ENCODE results near the gene EIPR1.

Gene EIPR1

DNA sequence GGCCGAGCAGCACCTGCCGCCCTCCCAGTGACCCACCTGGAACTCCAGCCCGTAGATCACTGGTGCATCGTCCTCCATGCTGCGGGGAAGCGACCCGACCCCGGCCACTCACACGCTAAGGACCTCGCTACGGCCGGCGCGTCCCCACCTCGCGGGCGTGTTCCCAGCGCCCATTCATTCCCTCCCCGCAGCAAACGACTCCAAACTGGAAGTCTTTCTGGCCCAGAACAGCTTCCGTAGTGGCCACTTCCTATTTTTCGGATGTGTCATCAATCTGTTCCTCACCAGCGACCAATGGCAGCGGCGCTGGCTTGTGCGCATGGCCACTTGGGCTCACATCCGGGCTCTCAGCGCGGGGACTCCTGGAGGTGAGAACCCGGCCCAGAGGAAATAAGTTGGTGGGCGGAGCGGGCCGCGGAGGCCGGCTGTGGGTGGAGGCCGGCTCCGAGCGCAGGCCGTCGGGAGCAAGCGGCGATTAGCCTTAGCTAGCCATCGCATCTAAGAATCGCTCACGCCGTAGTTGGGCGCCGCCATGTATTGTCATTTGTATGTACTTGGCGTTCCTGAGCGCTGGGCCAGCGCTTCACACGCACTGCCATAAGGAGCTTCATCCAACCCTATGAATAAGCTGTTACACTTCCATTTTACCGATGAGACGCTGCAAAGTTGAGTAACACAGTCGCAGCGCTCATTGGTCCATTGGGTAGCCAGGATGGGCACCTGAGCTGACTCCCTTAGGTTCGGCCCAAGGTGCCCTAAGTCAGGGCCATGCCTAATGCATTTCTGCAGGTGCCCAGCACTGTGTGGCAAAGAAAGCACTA lies at the start of gene EIPR1:
EIPR1 (minus strand) TSS at position 207 of the 821 bp plus-strand sequence; CDS start at position 78, 129 bp downstream.
- DNase-seq (ENCODE audit: low spot score) = peak; percentile 99

DNA sequence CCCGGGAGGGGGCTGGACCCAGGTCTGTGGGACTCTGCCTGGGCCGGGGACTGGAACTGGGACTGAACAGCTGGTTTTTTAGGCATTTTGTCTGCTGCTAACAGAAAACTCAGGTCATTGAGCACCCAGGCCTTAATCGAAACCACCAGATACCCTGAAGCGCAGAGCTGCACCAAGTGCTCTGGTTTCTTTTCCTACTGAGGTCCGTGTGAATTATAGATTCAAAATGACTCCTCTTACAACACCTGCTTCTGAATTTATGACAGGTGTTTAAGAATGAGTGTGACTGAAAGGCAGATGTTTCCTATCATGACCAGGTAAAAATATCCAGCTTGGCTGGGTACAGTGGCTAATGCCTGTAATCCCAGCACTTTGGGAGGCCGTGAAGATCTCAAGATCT lies 49.7 kb upstream of the EIPR1 start:
- DNase-seq (ENCODE audit: low spot score) = no peak
- TF ChIP-seq, protein P1, sequence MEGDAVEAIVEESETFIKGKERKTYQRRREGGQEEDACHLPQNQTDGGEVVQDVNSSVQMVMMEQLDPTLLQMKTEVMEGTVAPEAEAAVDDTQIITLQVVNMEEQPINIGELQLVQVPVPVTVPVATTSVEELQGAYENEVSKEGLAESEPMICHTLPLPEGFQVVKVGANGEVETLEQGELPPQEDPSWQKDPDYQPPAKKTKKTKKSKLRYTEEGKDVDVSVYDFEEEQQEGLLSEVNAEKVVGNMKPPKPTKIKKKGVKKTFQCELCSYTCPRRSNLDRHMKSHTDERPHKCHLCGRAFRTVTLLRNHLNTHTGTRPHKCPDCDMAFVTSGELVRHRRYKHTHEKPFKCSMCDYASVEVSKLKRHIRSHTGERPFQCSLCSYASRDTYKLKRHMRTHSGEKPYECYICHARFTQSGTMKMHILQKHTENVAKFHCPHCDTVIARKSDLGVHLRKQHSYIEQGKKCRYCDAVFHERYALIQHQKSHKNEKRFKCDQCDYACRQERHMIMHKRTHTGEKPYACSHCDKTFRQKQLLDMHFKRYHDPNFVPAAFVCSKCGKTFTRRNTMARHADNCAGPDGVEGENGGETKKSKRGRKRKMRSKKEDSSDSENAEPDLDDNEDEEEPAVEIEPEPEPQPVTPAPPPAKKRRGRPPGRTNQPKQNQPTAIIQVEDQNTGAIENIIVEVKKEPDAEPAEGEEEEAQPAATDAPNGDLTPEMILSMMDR (IDR thresholded peaks at IDR 0.05) = no peak
- Histone ChIP-seq H3K27ac (no peak overlapping the region), H3K4me3 (no peak overlapping the region)

More for the DNA sequence above, at the start of gene EIPR1:
- Histone ChIP-seq H3K27ac (peak within 1 kb of the TSS; percentile 84 to 92), H3K4me3 (peak within 1 kb of the TSS; percentile 77)
- TF ChIP-seq, protein P1 (IDR thresholded peaks at IDR 0.05) = no peak

DNA sequence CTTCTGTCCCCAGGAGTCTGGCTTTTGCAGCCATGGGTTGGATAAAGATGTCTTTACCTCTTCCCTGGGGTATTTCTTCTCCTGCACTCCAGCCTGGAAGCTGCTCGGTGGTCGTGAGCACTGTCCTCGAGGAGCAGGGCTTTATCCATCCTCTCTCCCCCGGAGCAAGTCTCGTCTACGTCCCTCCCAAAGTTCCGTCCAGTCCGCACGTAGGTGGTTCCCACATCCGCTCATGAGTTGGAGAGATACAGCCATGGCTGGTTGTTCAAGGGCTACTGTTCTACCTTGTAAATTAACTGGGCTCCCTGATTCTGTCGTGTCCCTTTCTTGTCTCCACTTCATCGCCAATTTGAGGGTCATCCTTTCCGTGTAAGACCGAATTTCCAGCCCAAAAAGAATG lies 49.0 kb upstream of the EIPR1 start:
- DNase-seq (ENCODE audit: low spot score) = no peak
- Histone ChIP-seq H3K27ac (no peak overlapping the region), H3K4me3 (no peak overlapping the region)
- TF ChIP-seq, protein P1 (IDR thresholded peaks at IDR 0.05) = no peak

DNA sequence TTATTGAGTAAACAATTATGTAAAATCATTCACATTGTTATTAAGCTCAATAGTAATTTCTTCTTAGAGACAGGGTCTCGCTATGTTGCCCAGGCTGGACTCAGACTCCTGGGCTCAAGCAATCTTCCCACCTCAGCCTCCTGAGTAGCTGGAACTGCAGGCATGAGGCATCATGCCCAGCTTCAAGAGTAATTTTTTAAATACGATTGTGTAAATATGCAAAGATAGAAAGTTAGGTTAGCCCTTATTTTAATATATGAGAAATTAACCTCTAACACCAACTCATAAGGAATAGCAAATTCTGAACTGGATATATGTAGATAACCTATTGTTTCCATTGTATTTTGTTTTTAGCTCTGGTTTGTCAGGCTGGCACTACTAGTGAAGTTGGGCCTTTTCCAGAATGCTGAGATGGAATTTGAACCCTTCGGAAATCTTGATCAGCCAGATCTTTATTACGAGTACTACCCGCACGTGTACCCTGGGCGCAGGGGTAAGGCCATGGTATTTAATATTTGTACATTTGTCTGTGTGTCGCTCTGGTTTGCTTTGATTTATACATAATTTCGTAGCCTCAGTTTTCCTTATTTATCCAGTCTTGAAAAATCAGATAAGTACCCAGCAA lies 46.7 kb upstream of the EIPR1 start:
- no peak for DNase-seq (ENCODE audit: low spot score)
- TF ChIP-seq, protein P1 (IDR thresholded peaks at IDR 0.05) = peak; percentile 4
- Histone ChIP-seq H3K4me3 (no peak overlapping the region), H3K27ac (no peak overlapping the region)

DNA sequence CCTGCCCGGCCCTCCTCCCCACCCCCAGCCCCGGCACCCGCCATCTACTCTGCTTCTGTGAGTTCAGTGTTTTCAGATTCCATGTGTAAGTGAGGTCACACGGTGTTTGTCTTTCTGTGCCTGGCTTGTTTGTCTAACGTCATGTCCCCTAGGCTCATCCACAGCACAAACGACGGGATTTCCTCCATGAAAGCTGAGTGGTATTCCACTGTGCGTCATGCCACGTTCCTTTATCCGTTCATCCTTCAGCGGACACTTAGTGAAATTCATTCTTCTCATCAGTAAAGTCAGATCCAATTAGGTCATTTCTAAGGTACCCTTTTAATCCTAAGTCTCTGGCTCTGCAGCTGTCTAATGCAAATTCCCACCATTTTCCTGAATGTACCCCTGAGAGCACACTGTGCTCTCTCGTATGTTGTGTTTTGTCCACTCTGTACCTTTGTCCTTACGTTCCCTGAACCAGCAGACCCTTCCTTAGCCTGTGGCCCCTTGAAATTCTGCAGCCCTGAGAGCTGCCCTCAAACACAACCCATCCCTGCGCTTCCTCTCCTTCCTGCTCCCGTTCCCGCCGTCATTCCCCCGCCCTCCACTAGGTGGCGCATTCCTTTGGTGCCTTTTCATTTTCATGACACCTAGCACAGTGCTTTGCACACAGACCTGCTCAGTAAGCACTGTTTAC lies 46.0 kb upstream of the EIPR1 start:
- TF ChIP-seq, protein P1 (IDR thresholded peaks at IDR 0.05) = peak; percentile 99
- no peak overlapping the region for H3K27ac ChIP-seq

DNA sequence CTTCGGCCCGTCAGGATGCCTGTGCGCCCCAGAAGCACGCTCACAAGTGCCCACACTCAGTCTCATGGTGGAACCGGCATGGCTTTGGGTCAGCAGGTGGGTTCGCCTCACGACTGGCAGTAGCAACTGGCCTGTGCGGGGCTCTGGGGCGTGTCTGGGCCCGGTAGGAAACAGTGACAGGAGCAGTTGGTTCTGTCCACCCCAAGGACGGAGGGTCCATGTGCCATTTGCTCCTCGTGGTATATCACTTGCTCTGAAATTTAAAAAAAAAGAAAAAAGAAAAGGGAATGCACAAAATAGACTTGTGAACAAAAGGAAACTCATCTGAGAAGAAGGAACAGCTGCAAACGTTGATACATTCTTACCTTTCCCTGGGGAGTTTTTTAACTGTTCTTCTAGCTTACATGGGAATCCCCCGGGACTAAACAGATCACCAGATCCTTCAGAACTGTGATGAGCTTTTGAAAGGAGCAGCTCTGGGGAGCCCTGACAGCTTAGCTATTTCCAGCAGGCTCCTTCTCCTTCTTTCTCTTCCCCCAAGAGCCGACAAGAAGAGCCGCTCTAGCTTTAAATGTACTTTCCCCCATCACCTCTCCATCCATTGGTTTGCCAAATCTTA lies 44.7 kb upstream of the EIPR1 start:
- DNase-seq (ENCODE audit: low spot score) = no peak
- Histone ChIP-seq H3K4me3 (no peak overlapping the region), H3K27ac (no peak overlapping the region)
- TF ChIP-seq, protein P1 (IDR thresholded peaks at IDR 0.05) = no peak

More for the DNA sequence above, 46.0 kb upstream of the EIPR1 start:
- H3K4me3 ChIP-seq = no peak overlapping the region
- DNase-seq (ENCODE audit: low spot score) = no peak
